Measurements from ENCODE around the gene RPH3AL. TPM values are rescaled to one million over a fixed set of nuclear protein-coding genes. Genes with fewer than 3 reads are reported as not detected.

RPH3AL gene
- total RNA-seq, 1 donor from 2014 or later, result 16.9 TPM

DNA sequence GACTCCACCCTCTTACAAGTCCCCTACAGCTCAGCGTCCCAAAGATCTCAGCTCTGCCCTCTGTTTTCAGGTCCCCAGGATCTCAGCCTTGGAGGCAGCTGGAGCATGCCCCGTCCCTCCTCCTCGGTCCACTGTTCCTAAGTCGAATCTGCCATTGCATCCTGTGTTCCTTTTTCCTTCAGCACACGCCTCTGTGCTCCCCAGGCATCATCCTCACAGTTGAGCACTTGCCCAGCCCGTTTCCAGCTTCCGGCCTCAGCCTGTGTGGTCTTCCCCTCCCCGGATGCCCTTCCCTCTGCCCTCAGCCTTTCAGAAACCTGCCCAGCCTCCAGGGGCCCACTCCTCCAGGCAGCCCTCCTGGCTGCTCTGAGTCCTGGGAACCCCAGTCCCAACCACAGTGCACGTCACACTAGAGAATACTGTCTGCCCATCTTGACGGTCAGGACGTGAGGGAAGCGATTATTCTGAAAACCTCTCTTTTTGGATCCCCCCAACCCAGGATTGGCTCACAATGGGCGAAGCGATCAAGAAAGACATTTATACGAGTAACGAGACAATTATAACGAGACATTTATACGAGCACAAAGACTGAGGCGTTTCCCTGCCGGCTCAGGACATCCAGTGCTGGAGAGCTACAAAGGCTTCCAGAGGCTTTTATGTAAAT lies 41.4 kb downstream of the RPH3AL start:
- no peak overlapping the region for H3K4me3 Mint-ChIP-seq
- H3K36me3 Mint-ChIP-seq, result peaks cover 11% of the 10 kb centered on the region
- H3K9me3 Mint-ChIP-seq, result peaks cover 11% of the 10 kb centered on the region
- peaks cover 7% of the 10 kb centered on the region for H3K4me1 Mint-ChIP-seq
- no peak for DNase-seq (ENCODE audit: low spot score in 2 of 2, unreplicated experiment in 2 of 2)
- TF ChIP-seq, protein P1, sequence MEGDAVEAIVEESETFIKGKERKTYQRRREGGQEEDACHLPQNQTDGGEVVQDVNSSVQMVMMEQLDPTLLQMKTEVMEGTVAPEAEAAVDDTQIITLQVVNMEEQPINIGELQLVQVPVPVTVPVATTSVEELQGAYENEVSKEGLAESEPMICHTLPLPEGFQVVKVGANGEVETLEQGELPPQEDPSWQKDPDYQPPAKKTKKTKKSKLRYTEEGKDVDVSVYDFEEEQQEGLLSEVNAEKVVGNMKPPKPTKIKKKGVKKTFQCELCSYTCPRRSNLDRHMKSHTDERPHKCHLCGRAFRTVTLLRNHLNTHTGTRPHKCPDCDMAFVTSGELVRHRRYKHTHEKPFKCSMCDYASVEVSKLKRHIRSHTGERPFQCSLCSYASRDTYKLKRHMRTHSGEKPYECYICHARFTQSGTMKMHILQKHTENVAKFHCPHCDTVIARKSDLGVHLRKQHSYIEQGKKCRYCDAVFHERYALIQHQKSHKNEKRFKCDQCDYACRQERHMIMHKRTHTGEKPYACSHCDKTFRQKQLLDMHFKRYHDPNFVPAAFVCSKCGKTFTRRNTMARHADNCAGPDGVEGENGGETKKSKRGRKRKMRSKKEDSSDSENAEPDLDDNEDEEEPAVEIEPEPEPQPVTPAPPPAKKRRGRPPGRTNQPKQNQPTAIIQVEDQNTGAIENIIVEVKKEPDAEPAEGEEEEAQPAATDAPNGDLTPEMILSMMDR (IDR thresholded peaks at IDR 0.05; ENCODE audit: unreplicated experiment), result no peak
- no peaks in the 10 kb centered on the region for H3K27me3 Mint-ChIP-seq (ENCODE audit: low read depth)
- no peak overlapping the region for H3K27ac Mint-ChIP-seq

DNA sequence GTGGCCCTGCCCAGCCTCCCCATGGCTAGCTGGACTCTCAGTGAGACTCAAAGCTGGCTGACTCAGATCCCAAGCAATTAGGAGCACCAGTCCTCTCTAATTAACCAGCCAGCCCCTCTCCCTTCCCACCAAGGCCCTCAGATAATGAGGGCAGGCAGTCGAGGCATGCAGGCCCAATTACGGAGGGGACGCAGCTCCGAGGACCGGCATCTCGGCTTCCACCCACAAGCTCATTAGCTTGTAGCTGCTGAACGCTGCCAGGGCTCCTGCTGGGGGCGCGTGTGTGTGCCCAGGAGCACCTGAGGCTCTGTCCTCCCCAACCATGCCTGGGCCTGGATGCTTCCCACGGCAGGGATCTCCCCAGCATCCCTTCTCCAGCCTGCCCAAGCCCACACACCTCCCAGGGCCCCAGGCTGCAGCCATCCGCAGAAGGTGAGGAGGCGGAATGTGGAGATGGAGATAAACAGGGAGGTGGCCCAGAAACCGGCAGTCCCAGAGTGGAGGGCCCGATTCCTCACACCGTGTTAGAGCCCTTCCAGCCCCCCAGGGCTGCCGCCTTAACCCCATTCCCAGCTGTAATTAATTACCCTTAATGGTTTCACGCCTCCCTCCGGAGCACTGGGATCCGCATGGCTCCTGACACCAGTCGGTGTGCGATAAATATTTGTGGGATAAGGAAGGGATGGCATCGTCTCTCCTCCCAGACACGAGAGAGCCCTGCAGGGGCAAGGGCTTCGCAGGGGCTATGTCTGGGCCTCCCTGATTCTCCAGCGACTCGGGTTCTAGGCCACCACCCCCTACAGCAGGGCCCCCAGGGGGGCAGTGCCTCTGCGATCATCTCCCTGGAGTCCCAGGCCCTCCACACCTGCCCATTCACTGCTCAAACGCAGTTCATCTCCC lies 42.2 kb downstream of the RPH3AL start:
- Mint-ChIP-seq H3K27me3 (ENCODE audit: low read depth) (no peaks in the 10 kb centered on the region), H3K4me3 (no peak overlapping the region), H3K9me3 (peaks cover 3% of the 10 kb centered on the region), H3K36me3 (peaks cover 3% of the 10 kb centered on the region), H3K27ac (no peak overlapping the region), H3K4me1 (peaks cover 9% of the 10 kb centered on the region)
- no peak for DNase-seq (ENCODE audit: low spot score in 2 of 2, unreplicated experiment in 2 of 2)
- TF ChIP-seq, protein P1 (IDR thresholded peaks at IDR 0.05; ENCODE audit: unreplicated experiment), result no peak

DNA sequence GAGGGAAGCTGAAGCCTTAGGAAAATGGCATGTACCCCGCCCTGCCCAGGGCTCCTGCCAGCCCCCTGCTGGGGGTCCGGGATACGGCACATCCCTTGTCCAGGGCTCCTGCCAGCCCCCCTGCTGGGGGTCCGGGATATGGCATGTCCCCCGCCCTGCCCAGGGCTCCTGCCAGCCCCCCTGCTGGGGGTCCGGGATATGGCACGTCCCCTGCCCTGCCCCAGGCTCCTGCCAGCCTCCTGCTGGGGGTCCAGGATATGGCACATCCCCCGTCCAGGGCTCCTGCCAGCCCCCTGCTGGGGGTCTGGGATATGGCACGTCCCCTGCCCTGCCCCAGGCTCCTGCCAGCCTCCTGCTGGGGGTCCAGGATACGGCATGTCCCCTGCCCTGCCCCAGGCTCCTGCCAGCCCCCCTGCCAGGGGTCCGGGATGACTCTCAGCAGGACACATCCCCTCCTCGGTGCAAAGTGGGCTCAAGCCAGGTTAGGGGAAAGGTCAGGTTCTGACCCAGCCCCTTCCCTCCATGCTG lies 43.2 kb downstream of the RPH3AL start:
- H3K36me3 Mint-ChIP-seq, result no peaks in the 10 kb centered on the region
- TF ChIP-seq, protein P1 (IDR thresholded peaks at IDR 0.05; ENCODE audit: unreplicated experiment), result peak; percentile 86
- H3K27ac Mint-ChIP-seq, result no peak overlapping the region
- H3K4me3 Mint-ChIP-seq, result no peak overlapping the region
- peak in 1 of 2 experiments; percentile 60 for DNase-seq (ENCODE audit: low spot score in 2 of 2, unreplicated experiment in 2 of 2)
- H3K27me3 Mint-ChIP-seq (ENCODE audit: low read depth), result no peaks in the 10 kb centered on the region
- no peaks in the 10 kb centered on the region for H3K9me3 Mint-ChIP-seq
- H3K4me1 Mint-ChIP-seq, result peaks cover 12% of the 10 kb centered on the region

DNA sequence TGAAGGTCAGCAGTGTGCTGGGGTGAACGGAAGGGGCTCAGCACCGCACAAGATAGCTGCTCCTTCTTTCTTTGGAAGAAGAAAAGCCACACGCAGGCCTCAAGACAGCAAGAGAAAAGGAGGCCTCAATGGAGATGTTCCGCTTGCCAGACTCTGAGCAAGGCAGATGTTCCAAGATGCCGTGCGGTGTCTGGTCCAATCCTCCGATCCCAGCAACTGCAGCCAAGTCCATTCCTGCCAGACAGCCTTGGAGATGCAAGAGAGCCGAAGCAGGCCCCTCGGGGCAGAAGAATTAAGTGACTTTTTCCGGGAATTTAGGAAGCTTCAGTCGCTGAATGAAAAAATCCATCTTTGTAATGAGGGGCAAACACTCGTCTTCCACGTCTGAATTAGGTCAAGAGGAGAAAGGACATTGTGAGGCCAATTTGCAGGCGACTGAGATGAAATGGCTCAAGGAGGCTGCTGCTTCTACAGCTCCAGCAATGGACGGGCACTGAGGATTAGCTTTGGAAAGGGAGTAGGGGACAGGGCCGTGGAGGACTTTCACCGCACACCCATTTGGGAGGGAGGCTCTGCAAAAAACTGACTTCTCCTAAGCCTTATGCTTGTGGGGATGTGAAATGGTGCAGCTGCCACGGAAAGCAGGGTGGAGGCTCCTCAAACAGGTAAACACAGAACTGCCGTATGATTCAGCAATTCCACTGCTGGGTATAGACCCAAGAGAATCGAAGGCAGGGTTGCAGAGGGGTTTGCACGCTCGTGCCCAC lies 44.7 kb downstream of the RPH3AL start:
- no peak for DNase-seq (ENCODE audit: low spot score in 2 of 2, unreplicated experiment in 2 of 2)
- no peaks in the 10 kb centered on the region for H3K9me3 Mint-ChIP-seq
- H3K27ac Mint-ChIP-seq, result peak overlapping the region; percentile 84
- no peaks in the 10 kb centered on the region for H3K36me3 Mint-ChIP-seq
- TF ChIP-seq, protein P1 (IDR thresholded peaks at IDR 0.05; ENCODE audit: unreplicated experiment), result no peak
- no peak overlapping the region for H3K4me3 Mint-ChIP-seq
- peaks cover 16% of the 10 kb centered on the region for H3K4me1 Mint-ChIP-seq
- no peaks in the 10 kb centered on the region for H3K27me3 Mint-ChIP-seq (ENCODE audit: low read depth)

- H3K27ac Mint-ChIP-seq, result peak overlapping the region; percentile 84
- TF ChIP-seq, protein P1 (IDR thresholded peaks at IDR 0.05; ENCODE audit: unreplicated experiment), result no peak
Observed at GRCh38 chr17:307295-307691, 45.3 kb downstream of the RPH3AL start.

More at GRCh38 chr17:307295-307691, 45.3 kb downstream of the RPH3AL start:
- Mint-ChIP-seq H3K36me3 (no peaks in the 10 kb centered on the region), H3K27me3 (ENCODE audit: low read depth) (no peaks in the 10 kb centered on the region), H3K4me3 (no peak overlapping the region), H3K4me1 (peaks cover 16% of the 10 kb centered on the region), H3K9me3 (no peaks in the 10 kb centered on the region)
- no peak for DNase-seq (ENCODE audit: low spot score in 2 of 2, unreplicated experiment in 2 of 2)

All from mesothelial cell of epicardium (in vitro differentiated cells).